NOMO-1 treated with dmso at 0.1 percent for 144 hours (cell line): ENCODE data around the gene PPP1R9A.

Source experiments
- DNase-seq: peaks from one replicate; lab custom pipeline; 2025; ENCODE audit not compliant: unreplicated experiment; lab: John Stamatoyannopoulos, UW

The PPP1R9A gene

GRCh38 chr7:95342642-95343307 lies 435.4 kb downstream of the PPP1R9A start:
- DNase-seq, result no peak
